Skin of body (tissue), 2 donors: ENCODE results near the gene GMDS. TPM values are rescaled to one million over a fixed set of nuclear protein-coding genes. Genes with fewer than 3 reads are reported as not detected.

ENCODE experiments used
- DNase-seq: peaks from one replicate; lab custom pipeline; 2025; lab: John Stamatoyannopoulos, UW
- total RNA-seq: library from RNA; depleted of rRNA; stranded (reverse); fragments of >200 nt; gene quantifications from one replicate; pipeline ENCODE4 v1.2.3, GENCODE V29; 2014

GMDS gene
- total RNA-seq, 1 donor from 2014 or later, result 12.5 TPM

DNA sequence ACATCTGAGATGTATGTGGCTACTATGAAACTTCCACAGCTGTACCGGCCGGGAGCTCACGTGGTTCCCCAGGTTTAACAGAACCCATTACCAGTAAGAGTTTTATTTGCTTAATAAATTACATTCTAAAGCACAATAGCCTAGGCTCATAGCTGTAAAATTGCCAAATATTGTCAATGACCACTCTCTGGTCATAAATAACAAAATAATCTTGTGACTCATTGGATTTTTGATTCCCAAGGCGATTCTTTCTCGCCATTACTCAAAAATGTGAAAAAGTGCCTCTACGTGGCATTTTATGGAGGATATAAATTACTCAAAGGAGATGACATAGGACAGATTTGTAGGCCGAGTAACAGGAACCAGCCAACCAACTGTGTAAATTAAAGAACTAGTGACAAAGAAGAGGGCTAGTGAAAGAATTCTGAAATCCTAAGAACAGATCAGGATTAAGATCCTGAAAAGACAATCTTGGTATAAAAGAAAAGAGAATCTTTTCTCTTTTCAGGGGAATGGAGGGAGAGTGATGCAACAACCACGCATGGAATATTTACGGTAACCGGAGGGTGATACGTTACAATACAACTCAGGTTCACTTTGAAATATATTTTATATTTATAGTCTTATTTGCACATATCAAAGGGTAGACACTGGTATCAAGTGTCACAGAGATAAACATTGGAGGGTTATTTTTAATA lies 436.0 kb downstream of the GMDS start:
- DNase-seq, result no peak

GRCh38 chr6:1806935-1807334 lies 438.5 kb downstream of the GMDS start:
- DNase-seq, result no peak

DNA sequence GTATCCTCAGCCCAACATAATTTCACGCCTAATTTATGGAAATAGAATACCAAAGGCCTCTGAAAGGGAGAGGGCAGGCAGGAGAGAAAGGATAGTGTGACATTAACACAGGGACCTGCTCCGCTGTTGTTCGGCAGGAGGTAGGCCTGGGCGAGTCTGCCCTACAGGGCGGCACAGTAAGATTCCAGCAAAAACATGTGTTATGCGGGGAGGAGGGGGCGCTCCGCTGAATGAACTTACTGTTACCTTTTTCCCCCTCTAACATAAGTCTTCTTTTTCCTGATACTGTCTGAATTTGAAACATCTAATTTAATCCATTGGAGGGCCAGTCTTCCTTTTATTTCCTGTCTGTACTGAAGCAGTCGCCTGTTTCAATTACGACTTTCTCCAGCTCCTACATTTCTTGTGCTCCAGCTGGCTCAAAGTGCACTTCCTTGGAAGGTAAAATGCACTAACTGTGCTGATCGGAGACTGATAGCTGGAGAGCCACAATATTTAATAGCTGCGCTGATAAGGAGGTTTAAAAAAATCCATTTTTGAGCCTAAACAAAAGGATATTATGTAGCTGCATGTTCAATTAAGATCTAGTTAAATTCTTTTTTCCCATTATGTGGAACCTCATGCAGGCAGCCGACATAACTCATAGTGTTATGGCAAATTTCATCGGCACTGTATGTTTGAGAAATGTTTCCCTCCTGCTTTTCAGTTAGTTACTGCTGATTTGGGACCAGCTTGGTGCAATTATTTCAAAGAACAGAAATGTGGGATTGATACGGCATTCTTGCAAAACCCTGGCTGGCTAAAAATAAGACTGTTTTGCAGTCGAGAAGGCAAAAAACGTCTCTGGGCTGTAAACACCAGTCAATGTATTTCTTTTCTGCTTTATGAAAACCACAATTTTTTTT lies 442.7 kb downstream of the GMDS start:
- peak; percentile 63 for DNase-seq

GRCh38 chr6:1801401-1801800 lies 444.0 kb downstream of the GMDS start:
- DNase-seq, result no peak

- DNase-seq, result no peak
Measured at GRCh38 chr6:1800845-1801244, 444.6 kb downstream of the GMDS start.

DNA sequence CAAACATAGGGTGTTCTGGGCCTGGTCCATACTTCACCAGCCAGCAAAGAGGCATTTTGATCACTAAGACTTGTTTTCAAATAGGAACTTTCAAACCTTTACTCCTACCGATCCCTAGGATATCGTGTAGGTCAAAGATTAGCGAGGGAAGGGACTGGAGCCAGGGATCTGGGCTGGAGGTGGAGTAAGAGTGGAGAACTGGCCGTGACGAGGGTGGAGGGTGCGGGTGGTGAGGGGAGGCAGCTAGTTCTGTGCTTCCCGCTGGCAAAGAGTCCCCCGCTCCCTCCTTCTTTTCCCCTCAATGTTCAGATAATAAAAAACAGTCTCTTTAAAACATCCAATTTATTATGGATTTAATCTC lies 446.5 kb downstream of the GMDS start:
- DNase-seq, result no peak

- DNase-seq, result no peak
Measured at GRCh38 chr6:1798303-1798964, 447.0 kb downstream of the GMDS start.

- DNase-seq, result no peak
Measured at GRCh38 chr6:1797801-1798200, 447.6 kb downstream of the GMDS start.

- DNase-seq, result no peak
Measured at GRCh38 chr6:1796706-1797529, 448.5 kb downstream of the GMDS start.

DNA sequence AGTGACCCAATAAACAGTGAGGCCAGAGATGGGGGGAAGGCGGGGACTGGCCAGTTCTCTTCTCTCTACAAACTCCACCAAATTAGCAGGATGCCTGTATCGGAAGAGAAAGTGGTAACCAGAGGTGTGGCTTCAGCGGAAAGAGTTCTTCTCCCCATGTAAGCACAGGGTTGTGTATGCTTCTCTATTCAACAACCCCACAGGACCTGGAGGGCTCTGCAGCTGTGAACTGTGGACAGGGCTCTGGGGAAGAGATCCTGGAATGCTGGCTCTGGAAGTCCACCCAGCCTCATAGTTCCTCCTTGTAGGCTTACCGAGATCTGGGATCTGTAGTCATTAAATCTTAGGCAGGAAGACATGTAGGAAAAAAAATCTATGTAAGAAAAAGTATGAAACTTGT lies 449.5 kb downstream of the GMDS start:
- DNase-seq, result no peak

DNA sequence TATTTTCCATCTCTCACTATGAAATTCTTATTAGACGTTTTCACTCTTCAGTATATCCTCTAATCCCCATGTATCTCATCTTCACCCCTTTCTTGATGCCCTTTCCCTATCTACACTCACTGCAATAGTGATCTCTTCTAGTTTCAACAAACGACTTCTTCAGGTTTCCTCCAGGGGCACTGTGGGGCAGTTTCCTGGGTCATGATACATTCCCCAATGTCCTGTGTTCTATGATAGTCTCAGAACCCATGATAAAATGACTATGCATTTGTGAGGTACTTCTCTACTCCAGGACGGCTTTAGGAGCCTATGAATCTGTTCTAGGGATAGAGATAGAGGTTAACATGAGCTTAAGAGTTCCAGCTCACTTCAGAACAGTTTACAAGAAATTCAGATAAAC lies 452.4 kb downstream of the GMDS start:
- no peak for DNase-seq

GRCh38 chr6:1790684-1791083 lies 454.7 kb downstream of the GMDS start:
- DNase-seq, result no peak

DNA sequence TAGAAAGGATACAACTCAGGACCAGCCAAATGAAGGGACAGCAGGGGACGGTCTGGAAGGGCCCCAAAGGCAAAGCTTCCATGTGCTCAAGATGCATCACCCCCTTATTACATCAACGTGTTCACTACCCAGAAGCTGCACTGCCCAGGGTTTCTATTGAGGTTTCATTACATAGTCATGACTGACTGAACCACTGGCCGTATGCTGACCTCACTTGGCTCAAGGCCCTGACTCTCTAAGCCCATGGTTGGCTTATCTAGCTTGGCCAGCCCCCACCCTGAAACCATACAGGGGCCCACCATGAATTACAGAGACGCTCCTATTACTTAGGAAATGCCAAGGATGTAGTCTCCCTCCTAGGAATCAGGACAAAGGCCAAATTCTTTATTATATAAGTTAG lies 456.3 kb downstream of the GMDS start:
- no peak for DNase-seq

DNA sequence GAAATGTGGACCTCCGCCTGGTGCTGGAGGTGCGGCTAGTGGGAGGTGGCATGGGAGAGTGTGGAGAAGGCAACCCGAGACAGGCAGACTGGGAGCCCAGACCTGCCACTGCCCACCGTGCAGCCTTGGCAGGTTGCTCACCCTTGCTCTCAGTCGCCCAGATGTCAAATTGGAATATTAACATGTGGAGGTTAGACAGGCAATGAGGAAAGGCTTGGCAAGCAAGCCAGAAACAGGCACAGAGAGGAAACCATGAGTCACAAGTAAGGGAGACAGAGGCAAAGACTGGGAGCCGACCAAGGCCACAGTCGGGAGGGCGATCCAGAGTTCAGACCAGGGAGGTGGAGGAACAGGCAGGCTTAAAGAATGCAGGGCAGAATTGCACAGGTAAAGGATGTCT lies 457.5 kb downstream of the GMDS start:
- no peak for DNase-seq

DNA sequence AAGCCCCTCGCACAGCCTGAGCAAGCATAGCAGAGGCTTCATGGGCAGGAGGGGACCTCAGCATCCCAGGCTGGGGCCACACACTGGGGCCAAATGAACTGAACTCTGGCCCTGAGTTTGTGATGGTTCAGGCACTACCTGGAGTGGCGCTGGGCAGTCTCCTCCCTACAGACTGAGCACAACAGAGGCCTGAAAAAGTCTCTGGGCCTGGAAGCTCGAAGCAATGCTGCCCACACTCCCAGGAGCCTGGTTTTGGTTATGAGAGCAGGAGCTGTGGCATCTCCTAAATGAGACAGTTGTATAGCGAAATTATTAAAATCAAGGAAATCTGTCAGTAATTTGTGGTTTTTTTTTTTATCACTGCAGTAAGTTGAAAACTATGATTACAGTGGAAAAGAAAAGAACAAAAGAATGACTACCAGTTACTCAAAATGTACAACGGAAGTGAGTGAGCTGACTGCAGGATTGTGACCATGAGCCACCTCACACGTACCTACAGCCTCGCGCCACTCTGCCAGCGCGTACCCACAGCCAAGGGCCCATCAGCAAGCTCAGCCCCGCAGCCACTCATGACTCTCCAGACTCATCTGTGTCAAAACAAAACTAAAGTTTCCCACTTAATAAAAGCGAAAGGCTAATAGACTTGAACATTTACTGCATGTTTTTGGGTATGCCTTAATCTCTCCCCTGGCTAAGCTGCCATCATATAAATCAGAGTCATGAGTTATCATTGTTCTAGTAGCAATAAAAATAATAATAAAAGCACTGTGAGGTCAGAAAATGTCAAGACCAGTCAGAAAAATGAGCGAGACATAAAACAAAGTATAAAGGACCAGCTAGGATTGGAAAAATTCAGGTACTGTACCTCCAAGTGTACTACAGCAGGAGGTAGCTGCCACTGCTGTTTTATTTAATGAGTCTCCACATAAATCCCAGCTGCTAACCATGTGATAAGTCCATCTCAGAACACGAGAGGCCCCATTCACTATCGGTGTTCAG lies 458.7 kb downstream of the GMDS start:
- DNase-seq, result no peak

DNA sequence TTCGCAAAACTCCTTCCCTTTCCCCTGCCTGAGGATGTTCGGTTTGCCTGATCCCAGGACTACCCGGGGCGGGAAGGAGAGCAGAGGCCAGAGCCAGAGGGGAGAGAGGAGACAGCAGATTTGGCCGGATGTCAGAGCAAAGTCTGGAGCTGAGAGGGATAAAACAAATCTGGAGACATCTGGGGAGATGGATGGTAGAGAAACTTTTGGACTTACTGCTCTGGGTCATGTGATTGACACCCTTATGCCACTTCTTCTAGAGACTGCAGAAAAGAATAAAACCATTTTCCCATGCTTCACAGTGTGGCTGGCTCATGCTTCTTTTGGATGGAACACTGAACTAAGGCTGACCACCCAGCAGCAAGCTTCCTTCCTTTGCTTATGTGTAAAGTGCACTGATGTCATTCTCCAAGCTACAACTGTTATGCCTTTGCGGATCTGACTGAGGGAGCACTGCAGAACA lies 461.0 kb downstream of the GMDS start:
- no peak for DNase-seq

DNA sequence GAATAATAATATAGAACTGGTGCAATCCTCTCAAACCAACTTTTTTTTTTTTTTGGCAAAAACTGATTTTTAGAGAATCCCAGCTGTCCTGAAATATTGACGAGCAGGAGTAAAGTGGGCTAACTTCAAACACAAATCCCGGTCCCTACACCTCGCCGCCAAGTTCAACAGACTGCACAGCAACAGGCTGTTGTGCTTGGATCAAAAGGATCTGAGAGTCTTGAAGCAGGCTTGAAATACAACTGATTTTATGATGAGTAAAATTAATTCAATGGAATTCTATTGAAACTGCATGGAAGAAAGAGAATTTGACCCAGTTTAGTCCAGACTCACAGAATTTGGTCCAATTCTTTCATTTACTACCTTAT lies 463.6 kb downstream of the GMDS start:
- DNase-seq, result no peak

- DNase-seq, result no peak
Measured at GRCh38 chr6:1781152-1781816, 464.1 kb downstream of the GMDS start.

DNA sequence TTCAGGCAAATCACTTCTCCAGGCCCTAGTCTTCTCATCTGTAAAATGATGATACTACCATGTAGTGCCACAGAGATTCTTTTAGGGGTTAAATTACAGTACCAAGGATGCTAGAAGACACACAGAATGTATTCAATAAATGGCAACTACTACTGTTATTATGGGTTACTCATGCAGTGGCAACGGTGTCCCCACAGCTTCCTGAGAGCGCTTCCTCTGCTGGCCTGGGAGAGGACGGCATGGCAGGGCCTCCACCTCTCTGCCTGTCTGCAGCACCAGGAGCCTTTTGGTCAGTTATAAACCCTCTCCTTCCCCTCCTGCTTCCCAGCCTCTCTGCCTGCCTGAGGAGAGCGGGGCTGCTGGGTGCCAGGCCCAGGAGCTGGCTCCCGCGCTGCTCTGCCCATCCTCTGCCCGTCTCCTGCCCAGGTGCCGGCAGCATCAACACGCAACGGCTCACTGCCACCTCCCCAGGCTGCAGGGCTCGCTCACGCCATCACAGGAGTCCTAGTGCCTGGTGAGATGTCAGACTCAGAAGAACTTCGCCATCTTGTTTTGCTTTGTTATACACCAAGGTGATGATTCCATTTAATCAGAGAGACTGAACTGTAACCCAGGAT lies 465.0 kb downstream of the GMDS start:
- no peak for DNase-seq
